HepG2 (cell line): ENCODE data around the gene ABCC5. TPM values are rescaled to one million over a fixed set of nuclear protein-coding genes. Genes with fewer than 3 reads are reported as not detected.

Source experiments
- CBX1 ChIP-seq: IDR thresholded peaks from one replicate; pipeline ENCODE4 v1.6.1; 2016; ENCODE audit warnings: antibody characterized with exemption, low read depth
- CHCHD3 ChIP-seq: sonication (generic); formaldehyde crosslinking; IDR thresholded peaks from 2 replicates; pipeline ENCODE4 v1.8.0; 2022; ENCODE audit warnings: mild to moderate bottlenecking, missing genetic modification reagents, moderate library complexity
- HINFP ChIP-seq: sonication (generic); formaldehyde crosslinking; IDR thresholded peaks from 2 replicates; pipeline ENCODE4 v1.4.0; 2020; ENCODE audit warnings: low read depth, mild to moderate bottlenecking, missing genetic modification reagents
- NFKBIZ ChIP-seq: IDR thresholded peaks from 2 replicates; pipeline ENCODE4 v1.6.1; 2018; ENCODE audit warnings: missing genetic modification reagents, missing compliant biosample characterization
- NR2F2 ChIP-seq: IDR thresholded peaks from 2 replicates; pipeline ENCODE4 v1.6.1; 2012; ENCODE audit warnings: low read depth, inconsistent platforms, borderline replicate concordance
- PHF5A ChIP-seq: IDR thresholded peaks from one replicate; pipeline ENCODE4 v1.6.1; 2018; ENCODE audit warnings: low read depth, missing genetic modification reagents; ENCODE audit not compliant: unreplicated experiment
- PLRG1 ChIP-seq: fragments of 450-650 bp; conservative IDR thresholded peaks from 2 replicates; pipeline ENCODE4 v1.6.1; 2016
- PRPF4 ChIP-seq: fragments of 200-400 bp; formaldehyde crosslinking; IDR thresholded peaks from 2 replicates; pipeline ENCODE4 v1.6.1; 2016; ENCODE audit warnings: low read length, low read depth; ENCODE audit not compliant: poor library complexity, severe bottlenecking
- TCF7L2 ChIP-seq: IDR thresholded peaks from 2 replicates; pipeline ENCODE4 v1.6.1; 2011; ENCODE audit warnings: mild to moderate bottlenecking, low read depth, low read length, moderate library complexity
- U2AF1 ChIP-seq: fragments of 200-400 bp; formaldehyde crosslinking; optimal IDR thresholded peaks from 2 replicates; pipeline ENCODE3; 2017; ENCODE audit warnings: mild to moderate bottlenecking, low read depth, low read length
- ZNF263 ChIP-seq: sonication (generic); formaldehyde crosslinking; IDR thresholded peaks from 2 replicates; pipeline ENCODE4 v1.4.0; 2020; ENCODE audit warnings: missing genetic modification reagents
- ZNF264 ChIP-seq: sonication (generic); formaldehyde crosslinking; IDR thresholded peaks from 2 replicates; pipeline ENCODE4 v1.4.0; 2020; ENCODE audit warnings: missing genetic modification reagents
- ZNF556 ChIP-seq: sonication (generic); formaldehyde crosslinking; IDR thresholded peaks from 2 replicates; pipeline ENCODE4 v1.4.0; 2020; ENCODE audit warnings: mild to moderate bottlenecking, missing genetic modification reagents, borderline replicate concordance
- ZNF589 ChIP-seq: sonication (generic); formaldehyde crosslinking; conservative IDR thresholded peaks from 2 replicates; pipeline ENCODE4 v1.8.0; 2022; ENCODE audit warnings: mild to moderate bottlenecking, moderate library complexity, missing genetic modification reagents
- ZNF605 ChIP-seq: sonication (generic); formaldehyde crosslinking; IDR thresholded peaks from 2 replicates; pipeline ENCODE4 v1.8.0; 2022; ENCODE audit warnings: mild to moderate bottlenecking, missing genetic modification reagents
- ZNF616 ChIP-seq: sonication (generic); formaldehyde crosslinking; IDR thresholded peaks from 2 replicates; pipeline ENCODE4 v1.5.0; 2020; ENCODE audit warnings: low read depth, mild to moderate bottlenecking, missing genetic modification reagents
- ZNF781 ChIP-seq: sonication (generic); formaldehyde crosslinking; IDR thresholded peaks from 2 replicates; pipeline ENCODE4 v1.5.1; 2020; ENCODE audit warnings: borderline replicate concordance, mild to moderate bottlenecking, missing genetic modification reagents; ENCODE audit errors: not compliant biosample characterization
- polyA plus RNA-seq, 8 experiments: library from polyadenylated mRNA; depleted of rRNA in 3 of 8; stranded (reverse) in 7 of 8; unstranded in 1 of 8; fragments of >200 nt; fragmentation: Illumina TruSeq in 4 of 8; extraction: Trizol in 4 of 8; gene quantifications; 2 replicates each; pipeline versions ENCODE4 v1.2.1 to v1.2.3, GENCODE V29; 2011 to 2016; ENCODE audit warnings: low read depth in 4 of 8, missing spikeins in 1 of 8, mixed read lengths in 1 of 8; ENCODE audit not compliant: insufficient read depth in 1 of 8
- total RNA-seq, 5 experiments: library from RNA; depleted of rRNA; stranded (reverse); fragments of >200 nt; fragmentation: Illumina TruSeq; extraction: Trizol; gene quantifications; 2 replicates each; pipeline ENCODE4 v1.2.3, GENCODE V29; 2016; ENCODE audit warnings: low read depth in 1 of 5
- TF ChIP-seq, protein P1 (sequence below): sonication (generic); formaldehyde crosslinking; IDR thresholded peaks from 2 replicates; pipeline ENCODE4 v1.8.0; 2023; ENCODE audit warnings: mild to moderate bottlenecking, missing genetic modification reagents
- TF ChIP-seq, protein P2 (sequence below): sonication (generic); formaldehyde crosslinking; IDR thresholded peaks from 2 replicates; pipeline ENCODE4 v1.4.0; 2020; ENCODE audit warnings: missing genetic modification reagents, borderline replicate concordance
- TF ChIP-seq, protein P3 (sequence below): sonication (generic); formaldehyde crosslinking; IDR thresholded peaks from 2 replicates; pipeline ENCODE4 v1.4.0; 2020; ENCODE audit warnings: missing genetic modification reagents, low read depth, mild to moderate bottlenecking, borderline replicate concordance
- TF ChIP-seq, protein P4 (sequence below): sonication (generic); formaldehyde crosslinking; IDR thresholded peaks from 2 replicates; pipeline ENCODE4 v1.5.0; 2020; ENCODE audit warnings: mild to moderate bottlenecking, missing genetic modification reagents, moderate library complexity

ABCC5 gene
- total and polyA plus RNA-seq, 2 of the 13 experiments (the other 11 are each of a cell fraction or from before 2014, with no cell fraction given), result 12.5 to 12.7 TPM

- TF ChIP-seq, protein P1, sequence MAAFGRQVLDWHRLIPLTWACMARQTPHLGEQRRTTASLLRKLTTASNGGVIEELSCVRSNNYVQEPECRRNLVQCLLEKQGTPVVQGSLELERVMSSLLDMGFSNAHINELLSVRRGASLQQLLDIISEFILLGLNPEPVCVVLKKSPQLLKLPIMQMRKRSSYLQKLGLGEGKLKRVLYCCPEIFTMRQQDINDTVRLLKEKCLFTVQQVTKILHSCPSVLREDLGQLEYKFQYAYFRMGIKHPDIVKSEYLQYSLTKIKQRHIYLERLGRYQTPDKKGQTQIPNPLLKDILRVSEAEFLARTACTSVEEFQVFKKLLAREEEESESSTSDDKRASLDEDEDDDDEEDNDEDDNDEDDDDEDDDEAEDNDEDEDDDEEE (CRISPR knock-in tag), result peak; percentile 93
- TF ChIP-seq ZNF264 (CRISPR knock-in tag), result no peak
- TF ChIP-seq, protein P2, sequence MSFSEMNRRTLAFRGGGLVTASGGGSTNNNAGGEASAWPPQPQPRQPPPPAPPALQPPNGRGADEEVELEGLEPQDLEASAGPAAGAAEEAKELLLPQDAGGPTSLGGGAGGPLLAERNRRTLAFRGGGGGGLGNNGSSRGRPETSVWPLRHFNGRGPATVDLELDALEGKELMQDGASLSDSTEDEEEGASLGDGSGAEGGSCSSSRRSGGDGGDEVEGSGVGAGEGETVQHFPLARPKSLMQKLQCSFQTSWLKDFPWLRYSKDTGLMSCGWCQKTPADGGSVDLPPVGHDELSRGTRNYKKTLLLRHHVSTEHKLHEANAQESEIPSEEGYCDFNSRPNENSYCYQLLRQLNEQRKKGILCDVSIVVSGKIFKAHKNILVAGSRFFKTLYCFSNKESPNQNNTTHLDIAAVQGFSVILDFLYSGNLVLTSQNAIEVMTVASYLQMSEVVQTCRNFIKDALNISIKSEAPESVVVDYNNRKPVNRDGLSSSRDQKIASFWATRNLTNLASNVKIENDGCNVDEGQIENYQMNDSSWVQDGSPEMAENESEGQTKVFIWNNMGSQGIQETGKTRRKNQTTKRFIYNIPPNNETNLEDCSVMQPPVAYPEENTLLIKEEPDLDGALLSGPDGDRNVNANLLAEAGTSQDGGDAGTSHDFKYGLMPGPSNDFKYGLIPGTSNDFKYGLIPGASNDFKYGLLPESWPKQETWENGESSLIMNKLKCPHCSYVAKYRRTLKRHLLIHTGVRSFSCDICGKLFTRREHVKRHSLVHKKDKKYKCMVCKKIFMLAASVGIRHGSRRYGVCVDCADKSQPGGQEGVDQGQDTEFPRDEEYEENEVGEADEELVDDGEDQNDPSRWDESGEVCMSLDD (CRISPR knock-in tag), result no peak
- TF ChIP-seq ZNF616 (CRISPR knock-in tag), result 0 out of 2 replicates have a peak, but pooled peaks have one; percentile 86
- no peak for TF ChIP-seq PRPF4
- peak; percentile 51; the same call in 1 of the 2 replicates for TF ChIP-seq ZNF605 (CRISPR knock-in tag)
- no peak for TF ChIP-seq PLRG1
- no peak for TF ChIP-seq ZNF263 (CRISPR knock-in tag)
- TF ChIP-seq, protein P3, sequence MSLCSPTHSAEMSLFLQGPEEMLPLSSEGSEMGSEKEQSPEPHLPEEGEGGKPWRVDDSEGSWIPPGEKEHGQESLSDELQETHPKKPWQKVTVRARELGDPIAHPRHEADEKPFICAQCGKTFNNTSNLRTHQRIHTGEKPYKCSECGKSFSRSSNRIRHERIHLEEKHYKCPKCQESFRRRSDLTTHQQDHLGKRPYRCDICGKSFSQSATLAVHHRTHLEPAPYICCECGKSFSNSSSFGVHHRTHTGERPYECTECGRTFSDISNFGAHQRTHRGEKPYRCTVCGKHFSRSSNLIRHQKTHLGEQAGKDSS, result peak; percentile 95
- TF ChIP-seq NR2F2, result no peak; the same call in 1 of the 2 replicates
- peak; percentile 64 for TF ChIP-seq ZNF781 (CRISPR knock-in tag)
- TF ChIP-seq PHF5A (CRISPR knock-in tag), result no peak
- TF ChIP-seq ZNF556 (CRISPR knock-in tag), result peak; percentile 90; the same call in 1 of the 2 replicates
- TF ChIP-seq TCF7L2, result no peak
- 0 out of 2 replicates have a peak, but pooled peaks have one; percentile 54 for TF ChIP-seq ZNF589 (CRISPR knock-in tag)
- peak; percentile 92 for TF ChIP-seq U2AF1
- TF ChIP-seq NFKBIZ (CRISPR knock-in tag), result peak; percentile 84; the same call in 1 of the 2 replicates
- TF ChIP-seq CHCHD3 (CRISPR knock-in tag), result no peak
- TF ChIP-seq, protein P4, sequence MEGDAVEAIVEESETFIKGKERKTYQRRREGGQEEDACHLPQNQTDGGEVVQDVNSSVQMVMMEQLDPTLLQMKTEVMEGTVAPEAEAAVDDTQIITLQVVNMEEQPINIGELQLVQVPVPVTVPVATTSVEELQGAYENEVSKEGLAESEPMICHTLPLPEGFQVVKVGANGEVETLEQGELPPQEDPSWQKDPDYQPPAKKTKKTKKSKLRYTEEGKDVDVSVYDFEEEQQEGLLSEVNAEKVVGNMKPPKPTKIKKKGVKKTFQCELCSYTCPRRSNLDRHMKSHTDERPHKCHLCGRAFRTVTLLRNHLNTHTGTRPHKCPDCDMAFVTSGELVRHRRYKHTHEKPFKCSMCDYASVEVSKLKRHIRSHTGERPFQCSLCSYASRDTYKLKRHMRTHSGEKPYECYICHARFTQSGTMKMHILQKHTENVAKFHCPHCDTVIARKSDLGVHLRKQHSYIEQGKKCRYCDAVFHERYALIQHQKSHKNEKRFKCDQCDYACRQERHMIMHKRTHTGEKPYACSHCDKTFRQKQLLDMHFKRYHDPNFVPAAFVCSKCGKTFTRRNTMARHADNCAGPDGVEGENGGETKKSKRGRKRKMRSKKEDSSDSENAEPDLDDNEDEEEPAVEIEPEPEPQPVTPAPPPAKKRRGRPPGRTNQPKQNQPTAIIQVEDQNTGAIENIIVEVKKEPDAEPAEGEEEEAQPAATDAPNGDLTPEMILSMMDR, result peak; percentile 99
- peak; percentile 48 for TF ChIP-seq CBX1
- peak; percentile 70 for TF ChIP-seq HINFP
Observed at GRCh38 chr3:183884427-183885296, 133.0 kb downstream of the ABCC5 start, which contains the start of gene PARL (continued).
